Peyer's patch (tissue), 4 donors: ENCODE data around the gene GALNT6.

Experiments
- CTCF ChIP-seq, 6 experiments: fragments of 450-650 bp in 4 of 6; fragments of 200-600 bp in 2 of 6; sonication (generic) in 1 of 6; IDR thresholded peaks; one replicate each; pipeline ENCODE4 v1.5.1; 2017 to 2019; ENCODE audit warnings: antibody characterized with exemption in 6 of 6, mild to moderate bottlenecking in 3 of 6, moderate library complexity in 1 of 6
- POLR2A ChIP-seq, 2 donors: fragments of 450-650 bp; IDR thresholded peaks; one replicate each; pipeline ENCODE4 v1.5.1; 2017; ENCODE audit warnings: antibody characterized with exemption in 2 of 2, mild to moderate bottlenecking in 2 of 2, moderate library complexity in 2 of 2

- TF ChIP-seq CTCF (IDR thresholded peaks at IDR 0.05), result no peak
- TF ChIP-seq POLR2A (IDR thresholded peaks at IDR 0.05), result no peak
Observed at GRCh38 chr12:51368640-51369517, 22.3 kb downstream of the GALNT6 start.
